ENCODE data around the gene SHF.
A peak's percentile ranks its signal among the peaks of the same experiment; 100 is the strongest.

Gene SHF

DNA sequence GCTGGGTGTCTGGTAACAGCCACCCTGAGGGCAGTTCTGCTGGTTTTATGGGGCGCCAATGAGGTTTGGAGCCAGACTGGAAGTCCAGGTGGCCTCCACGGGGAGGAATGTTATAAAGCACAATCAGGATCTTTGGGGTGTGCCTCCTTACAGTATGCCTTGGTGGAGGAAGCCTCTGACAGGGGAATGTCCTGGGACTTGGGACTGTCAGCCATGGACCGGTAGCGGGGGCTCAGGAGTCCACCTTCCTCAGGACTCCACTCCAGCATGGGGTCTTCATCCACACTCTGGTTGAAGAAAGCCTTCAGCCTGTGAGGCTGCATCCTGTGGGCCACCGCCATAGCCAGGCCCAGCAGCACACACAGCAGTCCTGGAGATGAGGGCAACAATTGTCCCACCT is 68.8 kb downstream of the SHF start:
- Histone ChIP-seq H3K27ac (ENCODE audit: low read length) (no peak overlapping the region), H4K20me1 (ENCODE audit: insufficient read depth, low read length) (no peaks in the 10 kb centered on the region), H2AFZ (ENCODE audit: low read depth, low read length) (no peak overlapping the region), H3K79me2 (ENCODE audit: low read length) (no peaks in the 10 kb centered on the region), H3K4me3 (ENCODE audit: low read length) (no peak overlapping the region), H3K27me3 (ENCODE audit: low read depth, low read length) (peaks cover 11% of the 10 kb centered on the region), H3K4me2 (ENCODE audit: low read length) (no peak overlapping the region), H3K9me3 (ENCODE audit: insufficient read depth, low read length) (no peaks in the 10 kb centered on the region), H3K9ac (ENCODE audit: low read length) (no peak overlapping the region), H3K4me1 (ENCODE audit: low read length) (no peaks in the 10 kb centered on the region), H3K36me3 (replicated peaks; ENCODE audit: low read depth, low read length) (no peaks in the 10 kb centered on the region)
- TF ChIP-seq, protein P1, sequence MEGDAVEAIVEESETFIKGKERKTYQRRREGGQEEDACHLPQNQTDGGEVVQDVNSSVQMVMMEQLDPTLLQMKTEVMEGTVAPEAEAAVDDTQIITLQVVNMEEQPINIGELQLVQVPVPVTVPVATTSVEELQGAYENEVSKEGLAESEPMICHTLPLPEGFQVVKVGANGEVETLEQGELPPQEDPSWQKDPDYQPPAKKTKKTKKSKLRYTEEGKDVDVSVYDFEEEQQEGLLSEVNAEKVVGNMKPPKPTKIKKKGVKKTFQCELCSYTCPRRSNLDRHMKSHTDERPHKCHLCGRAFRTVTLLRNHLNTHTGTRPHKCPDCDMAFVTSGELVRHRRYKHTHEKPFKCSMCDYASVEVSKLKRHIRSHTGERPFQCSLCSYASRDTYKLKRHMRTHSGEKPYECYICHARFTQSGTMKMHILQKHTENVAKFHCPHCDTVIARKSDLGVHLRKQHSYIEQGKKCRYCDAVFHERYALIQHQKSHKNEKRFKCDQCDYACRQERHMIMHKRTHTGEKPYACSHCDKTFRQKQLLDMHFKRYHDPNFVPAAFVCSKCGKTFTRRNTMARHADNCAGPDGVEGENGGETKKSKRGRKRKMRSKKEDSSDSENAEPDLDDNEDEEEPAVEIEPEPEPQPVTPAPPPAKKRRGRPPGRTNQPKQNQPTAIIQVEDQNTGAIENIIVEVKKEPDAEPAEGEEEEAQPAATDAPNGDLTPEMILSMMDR (IDR thresholded peaks at IDR 0.05; ENCODE audit: low read depth, low read length), result no peak
- no peak for TF ChIP-seq EZH2phosphoT487 (IDR thresholded peaks at IDR 0.05; ENCODE audit: low read depth)

DNA sequence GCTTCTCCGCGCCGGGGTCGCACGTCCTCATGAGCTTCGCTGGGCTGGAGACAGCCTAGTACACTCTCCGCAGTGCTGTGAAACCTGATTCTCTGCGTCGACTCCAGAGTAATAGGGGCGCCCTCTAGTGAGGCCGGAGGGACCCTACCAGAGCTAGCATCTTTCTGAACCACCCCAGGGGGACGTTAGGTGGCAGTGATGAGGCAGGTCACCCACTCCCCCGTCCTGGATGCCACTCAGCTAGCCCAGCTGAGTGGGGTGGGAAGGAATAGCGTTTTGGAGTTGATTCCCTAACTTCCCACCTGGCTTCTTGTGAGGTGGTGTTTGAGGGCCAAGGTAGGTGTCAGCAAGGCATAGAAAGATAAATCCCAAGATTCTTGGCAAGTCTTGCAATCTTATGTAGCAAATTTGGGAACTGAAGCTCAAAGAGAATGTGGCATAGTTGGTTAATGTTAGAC is 69.6 kb downstream of the SHF start:
- Histone ChIP-seq H3K9me3 (ENCODE audit: insufficient read depth, low read length) (no peaks in the 10 kb centered on the region), H3K9ac (ENCODE audit: low read length) (no peak overlapping the region), H4K20me1 (ENCODE audit: insufficient read depth, low read length) (no peaks in the 10 kb centered on the region), H3K36me3 (replicated peaks; ENCODE audit: low read depth, low read length) (no peaks in the 10 kb centered on the region), H3K4me1 (ENCODE audit: low read length) (no peaks in the 10 kb centered on the region), H2AFZ (ENCODE audit: low read depth, low read length) (no peak overlapping the region), H3K4me3 (ENCODE audit: low read length) (peak overlapping the region; percentile 23), H3K27me3 (ENCODE audit: low read depth, low read length) (peaks cover 4% of the 10 kb centered on the region), H3K79me2 (ENCODE audit: low read length) (no peaks in the 10 kb centered on the region), H3K4me2 (ENCODE audit: low read length) (peak overlapping the region; percentile 36), H3K27ac (ENCODE audit: low read length) (no peak overlapping the region)
- TF ChIP-seq, protein P1 (IDR thresholded peaks at IDR 0.05; ENCODE audit: low read depth, low read length), result peak; percentile 99
- TF ChIP-seq EZH2phosphoT487 (IDR thresholded peaks at IDR 0.05; ENCODE audit: low read depth), result no peak

DNA sequence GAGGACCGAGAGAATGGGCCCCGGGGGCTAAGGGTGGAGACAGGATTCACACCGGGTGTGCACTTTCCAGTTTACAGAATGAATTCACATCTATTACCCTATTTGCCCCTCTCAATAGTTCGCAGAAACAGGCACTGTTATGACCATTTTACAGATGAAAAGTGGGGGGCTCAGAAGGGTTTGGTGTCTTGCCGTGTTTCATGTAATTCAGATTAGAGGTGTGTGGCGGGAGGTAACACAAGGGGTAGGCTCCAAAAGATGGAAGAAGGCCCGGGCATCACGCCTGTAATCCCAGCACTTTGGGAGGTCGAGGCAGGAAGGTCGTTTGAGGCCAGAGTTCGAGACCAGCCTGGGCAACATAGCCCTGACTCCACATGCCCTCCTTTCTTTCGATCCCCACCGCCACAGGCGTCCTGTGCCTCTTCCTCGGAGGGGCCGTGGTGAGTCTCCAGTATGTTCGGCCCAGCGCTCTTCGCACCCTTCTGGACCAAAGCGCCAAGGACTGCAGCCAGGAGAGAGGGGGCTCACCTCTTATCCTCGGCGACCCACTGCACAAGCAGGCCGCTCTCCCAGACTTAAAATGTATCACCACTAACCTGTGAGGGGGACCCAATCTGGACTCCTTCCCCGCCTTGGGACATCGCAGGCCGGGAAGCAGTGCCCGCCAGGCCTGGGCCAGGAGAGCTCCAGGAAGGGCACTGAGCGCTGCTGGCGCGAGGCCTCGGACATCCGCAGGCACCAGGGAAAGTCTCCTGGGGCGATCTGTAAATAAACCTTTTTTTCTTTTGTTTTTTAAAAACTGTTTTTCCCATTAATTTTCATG is 70.2 kb downstream of the SHF start:
- TF ChIP-seq, protein P1 (IDR thresholded peaks at IDR 0.05; ENCODE audit: low read depth, low read length), result no peak
- no peak for TF ChIP-seq EZH2phosphoT487 (IDR thresholded peaks at IDR 0.05; ENCODE audit: low read depth)
- Histone ChIP-seq H3K27ac (ENCODE audit: low read length) (no peak overlapping the region), H3K4me3 (ENCODE audit: low read length) (peak overlapping the region; percentile 23), H4K20me1 (ENCODE audit: insufficient read depth, low read length) (no peaks in the 10 kb centered on the region), H2AFZ (ENCODE audit: low read depth, low read length) (no peak overlapping the region), H3K27me3 (ENCODE audit: low read depth, low read length) (no peaks in the 10 kb centered on the region), H3K9ac (ENCODE audit: low read length) (no peak overlapping the region), H3K9me3 (ENCODE audit: insufficient read depth, low read length) (no peaks in the 10 kb centered on the region), H3K79me2 (ENCODE audit: low read length) (no peaks in the 10 kb centered on the region), H3K36me3 (replicated peaks; ENCODE audit: low read depth, low read length) (no peaks in the 10 kb centered on the region), H3K4me1 (ENCODE audit: low read length) (no peaks in the 10 kb centered on the region), H3K4me2 (ENCODE audit: low read length) (peak overlapping the region; percentile 36)
